Ammon's horn (tissue), 1 donor: ENCODE data around the gene CYBC1.

Experiments
- DNase-seq: peaks from one replicate; pipeline ENCODE4 v3.0.0-alpha.2; 2016; ENCODE audit warnings: low spot score

CYBC1 gene

GRCh38 chr17:82450357-82451106 lies at the start of gene CYBC1:
Gene CYBC1 (minus strand): TSS chr17:82450752. CDS start chr17:82449254, 1,498 bp downstream.
- peak; percentile 91 for DNase-seq

- peak; percentile 16 for DNase-seq
These were observed 47.2 kb upstream of the CYBC1 start for GRCh38 chr17:82497483-82498405.

- peak; percentile 98 for DNase-seq
These were observed 46.2 kb upstream of the CYBC1 start for GRCh38 chr17:82496529-82497434.

GRCh38 chr17:82495844-82496528 lies 45.4 kb upstream of the CYBC1 start:
- no peak for DNase-seq

- DNase-seq: peak; percentile 92
These were observed 43.9 kb upstream of the CYBC1 start for GRCh38 chr17:82494236-82495055.

- no peak for DNase-seq
These were observed 42.8 kb upstream of the CYBC1 start for GRCh38 chr17:82493226-82493781.

GRCh38 chr17:82492643-82493225 lies 42.2 kb upstream of the CYBC1 start:
- no peak for DNase-seq

- DNase-seq: no peak
These were observed 41.0 kb upstream of the CYBC1 start for GRCh38 chr17:82491533-82491932.

- DNase-seq: no peak
These were observed 40.6 kb upstream of the CYBC1 start for GRCh38 chr17:82491196-82491530.

- no peak for DNase-seq
These were observed 40.1 kb upstream of the CYBC1 start for GRCh38 chr17:82490512-82491195.

- DNase-seq: no peak
These were observed 39.4 kb upstream of the CYBC1 start for GRCh38 chr17:82489851-82490511.

- peak; percentile 76 for DNase-seq
These were observed 38.6 kb upstream of the CYBC1 start for GRCh38 chr17:82489117-82489516.

GRCh38 chr17:82487910-82488309 lies 37.4 kb upstream of the CYBC1 start:
- DNase-seq: peak; percentile 27

GRCh38 chr17:82486231-82487094 lies 35.9 kb upstream of the CYBC1 start:
- no peak for DNase-seq

GRCh38 chr17:82483836-82484235 lies 33.3 kb upstream of the CYBC1 start:
- no peak for DNase-seq

GRCh38 chr17:82483204-82483660 lies 32.7 kb upstream of the CYBC1 start:
- DNase-seq: no peak

GRCh38 chr17:82480318-82480717 lies 29.8 kb upstream of the CYBC1 start:
- no peak for DNase-seq

- DNase-seq: no peak
These were observed 29.1 kb upstream of the CYBC1 start for GRCh38 chr17:82479602-82480001.
